Airway epithelial cell (primary cell): Measurements from ENCODE around the gene TRPV6. TPM values are rescaled to one million over a fixed set of nuclear protein-coding genes. Genes with fewer than 3 reads are reported as not detected.

Source experiments
- total RNA-seq: library from RNA; depleted of rRNA; stranded (reverse); fragments of >200 nt; gene quantifications from 2 replicates; pipeline ENCODE4 v1.2.3, GENCODE V29; 2015

TRPV6 gene
- total RNA-seq: 0.28 TPM in 1 of 2 replicates, not detected in the other

DNA sequence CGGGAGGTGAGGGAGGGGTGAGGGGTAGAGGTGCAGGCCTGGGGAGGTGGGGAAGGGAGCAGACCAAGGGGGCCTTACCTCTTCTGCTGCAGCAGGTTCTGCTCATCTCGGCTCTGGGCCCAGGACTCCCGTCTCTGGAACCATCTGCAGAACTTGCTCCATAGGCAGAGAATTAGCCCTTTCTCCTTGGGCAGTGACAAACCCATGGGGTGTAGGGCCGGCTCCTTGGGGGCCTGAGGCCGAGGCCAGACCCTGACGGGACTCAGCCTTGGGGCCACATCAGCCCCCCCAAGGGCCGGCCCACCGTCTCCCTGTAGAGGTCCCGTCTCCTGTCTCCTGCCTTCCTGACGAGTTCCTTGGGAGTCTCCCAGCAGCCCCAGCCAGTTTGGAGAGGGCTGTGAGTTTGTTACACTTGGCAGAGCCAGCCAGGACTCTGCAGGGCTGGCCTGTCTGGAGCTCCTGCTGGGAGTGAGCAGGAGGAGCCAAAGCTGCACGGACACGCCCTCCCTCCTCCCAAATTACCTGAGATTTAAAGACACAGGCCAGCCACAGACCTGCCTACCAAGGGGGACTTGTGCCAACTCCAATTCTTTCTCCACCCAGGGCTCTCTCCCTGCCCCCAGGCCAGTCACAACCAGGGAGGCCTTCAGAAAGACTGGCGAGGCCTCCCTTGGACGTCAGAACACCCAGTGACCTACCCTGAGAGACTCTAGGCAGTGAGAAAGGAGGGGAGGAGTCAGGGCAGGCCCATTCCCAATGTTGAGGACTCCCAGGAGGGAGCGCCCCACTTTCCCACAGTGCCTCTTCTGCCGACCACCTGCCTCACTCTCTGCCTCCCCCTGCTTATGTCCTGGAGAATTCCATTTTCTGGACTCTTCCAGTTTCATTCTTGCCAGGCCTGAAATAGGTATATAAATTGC lies at the start of gene TRPV6:
Gene TRPV6 (minus strand): TSS at position 435 of the 920 bp plus-strand sequence.

DNA sequence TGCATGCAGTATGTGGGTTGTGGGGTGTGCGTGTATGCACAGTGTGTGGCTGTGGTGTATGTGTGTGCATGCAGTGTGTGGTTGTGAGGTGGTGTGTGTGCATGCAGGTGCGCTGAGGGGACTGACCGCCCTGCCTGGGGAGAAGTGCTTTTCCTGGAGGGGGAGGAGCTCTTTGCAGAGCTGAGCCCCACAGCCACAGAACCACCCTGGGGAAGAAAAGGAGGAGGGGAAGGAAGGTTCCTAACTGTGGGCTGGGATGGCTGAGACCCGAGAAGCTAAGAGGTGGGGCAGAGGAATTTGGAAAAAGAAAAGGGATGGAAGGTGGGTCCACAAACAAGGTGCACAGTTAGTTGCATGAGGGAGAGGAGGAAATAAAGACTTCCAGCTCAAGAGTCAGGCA lies 48.1 kb upstream of the TRPV6 start, which contains the start of gene TRPV5:
Gene TRPV5 (minus strand): TSS at position 123 of the 400 bp plus-strand sequence. CDS start 287 bp downstream, outside the sequence.

GRCh38 chr7:142854372-142855113 lies 31.0 kb downstream of the TRPV6 start, which contains the start of gene EPHB6:
EPHB6 (plus strand) TSS chr7:142855076; CDS start chr7:142863228, 8,152 bp downstream.

Other genes with a start within 250 kb of the TRPV6 start
- gene PRSS1, start 136.3 kb downstream of the TRPV6 start, total RNA-seq: not detected in 2 replicates
- not detected in 2 replicates for gene PRSS2, start 114.8 kb downstream of the TRPV6 start, total RNA-seq
- 1.8 and 3.2 TPM in 2 replicates for gene EPHB6, start 30.7 kb downstream of the TRPV6 start, total RNA-seq
- not detected in 2 replicates for gene TRPV5, start 48.0 kb upstream of the TRPV6 start, total RNA-seq
- not detected in 2 replicates for gene LLCFC1, start 53.7 kb upstream of the TRPV6 start, total RNA-seq
- 0.14 TPM in 1 of 2 replicates, not detected in the other for gene KEL, start 76.6 kb upstream of the TRPV6 start, total RNA-seq
- gene OR9A2, start 141.4 kb upstream of the TRPV6 start, total RNA-seq: not detected in 2 replicates
- not detected in 2 replicates for gene OR6V1, start 166.6 kb upstream of the TRPV6 start, total RNA-seq
- not detected in 2 replicates for gene PIP, start 246.3 kb upstream of the TRPV6 start, total RNA-seq